IMR-90 (cell line): ENCODE data around the gene SYPL2. TPM values are rescaled to one million over a fixed set of nuclear protein-coding genes. Genes with fewer than 3 reads are reported as not detected.
"Not testable (repeated sequence)": the region's sequence is repeated elsewhere in the genome, so short reads cannot be mapped to it uniquely, and the experiment has no call there.

ENCODE experiments used
- ATAC-seq: fragments of 200-7000 bp; cut with Tn5 transposase; 2 replicates; pipeline ENCODE4 v1.9.1; 2020; ENCODE audit warnings: low read depth, mild to moderate bottlenecking, moderate library complexity
- BruUV-seq: library from RNA; stranded (reverse); fragments of 400-500 nt; replicated peaks from 2 replicates; lab custom pipeline; 2021; lab: Mats Ljungman, UMichigan
- CTCF ChIA-PET: fragments of 300-600 bp; formaldehyde crosslinking; extraction: SDS; loops from one replicate; lab custom pipeline; 2021; ENCODE audit warnings: antibody characterized with exemption; lab: Yijun Ruan, JAX
- POLR2A ChIA-PET: fragments of 300-600 bp; sonication (Branson Sonifier 250); formaldehyde crosslinking; loops from one replicate; lab custom pipeline; 2022; ENCODE audit warnings: antibody characterized with exemption; ENCODE audit not compliant: unreplicated experiment; lab: Charles Lee
- DNase-seq: peaks from one replicate; pipeline ENCODE4 v3.0.0; 2013
- H2AFZ ChIP-seq: replicated peaks from 2 replicates; pipeline ENCODE3; 2013; ENCODE audit warnings: low read length, mild to moderate bottlenecking; ENCODE audit not compliant: poor library complexity
- H2AK5ac ChIP-seq: 2 replicates; pipeline ENCODE4 v1.6.1; 2013; ENCODE audit warnings: low read depth, low read length, inconsistent platforms
- H2AK9ac ChIP-seq: replicated peaks from 2 replicates; pipeline ENCODE3; 2013; ENCODE audit warnings: mild to moderate bottlenecking, low read depth, low read length, moderate library complexity; ENCODE audit not compliant: poor library complexity
- H2BK120ac ChIP-seq: 2 replicates; pipeline ENCODE4 v1.6.1; 2013; ENCODE audit warnings: low read depth, low read length, inconsistent platforms
- H2BK15ac ChIP-seq: 3 replicates; pipeline ENCODE4 v1.6.1; 2013; ENCODE audit warnings: low read depth, low read length, inconsistent platforms
- H2BK20ac ChIP-seq: 2 replicates; pipeline ENCODE4 v1.6.1; 2013; ENCODE audit warnings: low read depth, mild to moderate bottlenecking, inconsistent platforms, low read length, moderate library complexity
- H2BK5ac ChIP-seq: 2 replicates; pipeline ENCODE4 v1.6.1; 2013; ENCODE audit warnings: mild to moderate bottlenecking, low read depth, low read length, inconsistent platforms; ENCODE audit not compliant: poor library complexity, severe bottlenecking
- H3K14ac ChIP-seq: replicated peaks from 2 replicates; pipeline ENCODE4 v1.6.1; 2013; ENCODE audit warnings: low read depth, low read length, inconsistent platforms
- H3K18ac ChIP-seq: 2 replicates; pipeline ENCODE4 v1.6.1; 2013; ENCODE audit warnings: low read depth, low read length, control low read depth
- H3K23ac ChIP-seq: 2 replicates; pipeline ENCODE4 v1.6.1; 2013; ENCODE audit warnings: low read depth, low read length, inconsistent platforms
- H3K27ac ChIP-seq: 2 replicates; pipeline ENCODE4 v1.5.1; 2013; ENCODE audit warnings: mild to moderate bottlenecking, control low read depth, low read length; ENCODE audit not compliant: insufficient read depth
- H3K27me3 ChIP-seq: 2 replicates; pipeline ENCODE4 v1.6.1; 2013; ENCODE audit warnings: low read length; ENCODE audit not compliant: control insufficient read depth, insufficient read depth
- H3K36me3 ChIP-seq: 2 replicates; pipeline ENCODE4 v1.6.1; 2013; ENCODE audit warnings: low read length, mixed read lengths; ENCODE audit not compliant: control insufficient read depth, insufficient read depth
- H3K4ac ChIP-seq: 2 replicates; pipeline ENCODE4 v1.6.1; 2013; ENCODE audit warnings: low read depth, low read length, inconsistent platforms
- H3K4me1 ChIP-seq: 2 replicates; pipeline ENCODE4 v1.6.1; 2013; ENCODE audit warnings: low read length, mixed read lengths; ENCODE audit not compliant: control insufficient read depth, insufficient read depth
- H3K4me2 ChIP-seq: 2 replicates; pipeline ENCODE4 v1.6.1; 2013; ENCODE audit warnings: low read depth, mild to moderate bottlenecking, control low read depth, low read length, moderate library complexity
- H3K4me3 ChIP-seq: 2 replicates; pipeline ENCODE4 v1.5.1; 2013; ENCODE audit warnings: low read depth, mild to moderate bottlenecking, control low read depth, low read length, moderate library complexity; ENCODE audit not compliant: insufficient read depth
- H3K56ac ChIP-seq: 2 replicates; pipeline ENCODE4 v1.6.1; 2013; ENCODE audit warnings: low read length, inconsistent platforms; ENCODE audit not compliant: insufficient read depth; ENCODE audit errors: extremely low read depth
- H3K79me1 ChIP-seq, 2 experiments: 2 replicates each; pipeline ENCODE4 v1.6.1; 2013; ENCODE audit warnings: low read length in 2 of 2, inconsistent platforms in 1 of 2, low read depth in 1 of 2
- H3K9ac ChIP-seq: 2 replicates; pipeline ENCODE4 v1.6.1; 2013; ENCODE audit warnings: low read depth, low read length, control low read depth
- H3K9me1 ChIP-seq: 2 replicates; pipeline ENCODE4 v1.6.1; 2013; ENCODE audit warnings: low read length, inconsistent platforms; ENCODE audit not compliant: insufficient read depth
- H3K9me3 ChIP-seq: 2 replicates; pipeline ENCODE4 v1.6.1; 2013; ENCODE audit warnings: low read length; ENCODE audit not compliant: control insufficient read depth, insufficient read depth
- H4K20me1 ChIP-seq: 2 replicates; pipeline ENCODE4 v1.6.1; 2013; ENCODE audit warnings: low read length, inconsistent platforms; ENCODE audit not compliant: insufficient read depth
- H4K5ac ChIP-seq: 2 replicates; pipeline ENCODE4 v1.6.1; 2013; ENCODE audit warnings: mild to moderate bottlenecking, low read depth, low read length, control low read depth
- H4K8ac ChIP-seq, 2 experiments: 2 replicates each; pipeline ENCODE4 v1.6.1; 2013; ENCODE audit warnings: low read depth in 2 of 2, low read length in 2 of 2, control low read depth in 1 of 2, inconsistent platforms in 1 of 2
- H4K91ac ChIP-seq: 2 replicates; pipeline ENCODE4 v1.6.1; 2013; ENCODE audit warnings: low read depth, low read length, inconsistent platforms; ENCODE audit not compliant: insufficient read depth
- MAZ ChIP-seq: IDR thresholded peaks from 2 replicates; pipeline ENCODE4 v1.6.1; 2012; ENCODE audit warnings: low read depth, mild to moderate bottlenecking, low read length, improper control_type of control experiment, moderate library complexity, borderline replicate concordance
- MXI1 ChIP-seq: IDR thresholded peaks from 2 replicates; pipeline ENCODE4 v1.6.1; 2012; ENCODE audit warnings: low read depth, mild to moderate bottlenecking, low read length, moderate library complexity, borderline replicate concordance
- RFX5 ChIP-seq: IDR thresholded peaks from 2 replicates; pipeline ENCODE4 v1.8.0; 2012; ENCODE audit warnings: low read depth, mild to moderate bottlenecking, low read length, moderate library complexity
- WGBS, 2 experiments: methylation state at CpG; one replicate each; pipeline versions ENCODE4 v1.1.5 to v1.1.7; 2013; ENCODE audit warnings: missing lambda C conversion rate in 2 of 2; ENCODE audit not compliant: insufficient read length in 1 of 2; ENCODE audit errors: extremely low coverage in 2 of 2; 5-methylcytosine and 5-hydroxymethylcytosine counted together
- dilution Hi-C: fragments of 300-500 bp; cut with HindIII; formaldehyde crosslinking; loops from one replicate; pipeline ENCODE4 v1.14.3; 2018; ENCODE audit warnings: low sequenced_read_pairs; ENCODE audit not compliant: unreplicated experiment
- in situ Hi-C: fragments of 300-500 bp; cut with MboI; formaldehyde crosslinking; loops from 3 replicates; pipeline ENCODE4 v1.14.3; 2019; ENCODE audit warnings: low sequenced_read_pairs, inconsistent platforms, mixed read lengths
- intact Hi-C: fragments of 100-400 bp; cut with micrococcal nuclease; formaldehyde crosslinking; loops from 2 replicates; pipeline ENCODE4 v1.10.0; 2022
- polyA plus RNA-seq, 3 experiments: library from polyadenylated mRNA; depleted of rRNA; stranded (reverse); fragments of >200 nt; gene quantifications; 2 replicates each; pipeline ENCODE4 v1.2.3, GENCODE V29; 2012; ENCODE audit warnings: low replicate concordance in 1 of 3
- total RNA-seq: library from RNA; depleted of rRNA; stranded (reverse); fragments of >200 nt; gene quantifications from 2 replicates; pipeline ENCODE4 v1.2.3, GENCODE V29; 2012

Gene SYPL2
- total and polyA plus RNA-seq, 2 of the 4 experiments (the other 2 are of a cell fraction) = under 0.01 to 0.65 TPM

DNA sequence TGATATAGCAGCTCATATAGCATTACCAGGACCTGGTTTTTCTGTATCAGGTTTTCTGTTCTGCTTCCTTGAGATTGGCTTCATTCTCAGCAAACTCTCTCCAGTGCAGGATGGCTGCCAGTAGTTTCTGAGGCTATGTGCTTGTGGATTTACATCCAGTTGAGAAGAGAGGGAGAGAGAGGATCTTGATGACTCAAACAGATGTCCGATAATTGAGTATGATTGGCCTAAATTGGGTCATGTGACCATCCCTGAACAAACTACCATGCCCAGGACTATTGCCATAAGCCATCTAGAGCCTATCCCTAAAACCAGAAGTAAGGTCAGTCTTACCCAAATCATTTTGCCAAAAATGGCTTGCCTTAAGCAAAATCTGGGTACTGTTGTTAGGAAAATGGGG, 22.0 kb upstream of the SYPL2 start:
- H3K9ac ChIP-seq = no peak overlapping the region
- H3K27me3 ChIP-seq = peaks cover 5% of the 10 kb centered on the region
- H2BK15ac ChIP-seq = no peak overlapping the region
- H4K8ac ChIP-seq = no peak overlapping the region
- H2BK5ac ChIP-seq = no peak overlapping the region
- no peaks in the 10 kb centered on the region for H3K79me1 ChIP-seq
- H2BK20ac ChIP-seq = peak overlapping the region; percentile 3; the same call in 1 of the 2 replicates
- H3K27ac ChIP-seq = no peak overlapping the region
- TF ChIP-seq MAZ (no peak), MXI1 (no peak), RFX5 (no peak)
- no peak overlapping the region for H2AFZ ChIP-seq
- no peak overlapping the region for H3K4me3 ChIP-seq
- no peaks in the 10 kb centered on the region; the same call in 1 of the 2 replicates for H3K4me1 ChIP-seq
- WGBS, 2 experiments = no CpG with 5 or more reads among the region's 1 CpG
- peak; percentile 15 for DNase-seq
- no peak overlapping the region for H3K4ac ChIP-seq
- no peaks in the 10 kb centered on the region for H3K9me1 ChIP-seq
- H3K18ac ChIP-seq = no peak overlapping the region
- H3K36me3 ChIP-seq = no peaks in the 10 kb centered on the region
- no peak for ATAC-seq
- no peak overlapping the region for H4K91ac ChIP-seq
- H2AK9ac ChIP-seq = no peak overlapping the region
- H2BK120ac ChIP-seq = no peak overlapping the region
- dilution Hi-C loops = no loop called here
- no peaks in the 10 kb centered on the region for H3K9me3 ChIP-seq
- H3K56ac ChIP-seq = no peak overlapping the region
- intact Hi-C loops = no loop called here
- no peaks in the 10 kb centered on the region for H4K20me1 ChIP-seq
- ChIA-PET POLR2A (no interaction called here), CTCF (interaction anchor here (0.9 kb wide), 1 partner anchor 13 kb away, joined by 4 read pairs; no protein-coding TSS in a partner anchor)
- no peak overlapping the region for H4K5ac ChIP-seq
- no TSS peak for BruUV-seq
- in situ Hi-C loops = no loop called here
- no peak overlapping the region for H3K4me2 ChIP-seq
- H3K23ac ChIP-seq = 0 out of 2 replicates have a peak overlapping the region, but pooled peaks have one; percentile 2
- H3K14ac ChIP-seq = no peak overlapping the region
- H2AK5ac ChIP-seq = no peak overlapping the region

DNA sequence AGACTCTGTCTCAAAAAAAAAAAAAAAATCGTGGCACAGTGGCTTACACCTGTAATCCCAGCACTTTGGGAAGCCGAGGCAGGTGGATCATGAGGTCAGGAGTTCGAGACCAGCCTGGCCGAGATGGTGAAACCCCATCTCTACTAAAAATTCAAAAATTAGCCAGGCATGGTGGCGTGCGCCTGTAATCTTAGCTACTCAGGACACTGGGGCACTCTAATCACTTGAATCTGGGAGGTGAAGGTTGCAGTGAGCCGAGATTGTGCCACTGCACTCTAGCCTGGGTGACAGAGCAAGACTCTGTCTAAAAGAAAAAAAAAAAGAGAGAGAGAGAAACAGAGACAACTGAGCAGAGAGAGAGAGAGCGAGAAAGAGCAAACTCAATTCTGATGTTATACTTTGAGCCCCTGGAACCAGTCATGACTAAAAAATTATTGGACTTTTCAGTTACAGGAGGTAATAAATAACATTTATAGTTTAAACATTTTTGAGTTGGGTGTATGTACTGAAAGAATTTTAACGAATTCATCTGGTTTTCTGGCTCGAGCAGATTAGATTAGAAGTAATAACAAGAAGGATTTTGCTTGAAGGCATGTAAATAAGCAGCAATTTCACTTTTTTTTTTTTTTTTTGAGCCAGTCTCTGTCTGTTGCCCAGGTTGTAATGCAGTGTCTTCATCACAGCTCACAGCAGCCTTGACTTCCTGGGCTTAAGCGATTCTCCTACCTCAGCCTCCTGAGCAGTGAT, 20.2 kb upstream of the SYPL2 start:
- H3K14ac ChIP-seq, H2BK15ac ChIP-seq, H4K5ac ChIP-seq, H2BK120ac ChIP-seq, H4K91ac ChIP-seq, H3K4me3 ChIP-seq, H2AK5ac ChIP-seq, H3K9me1 ChIP-seq, H2BK20ac ChIP-seq, H4K8ac ChIP-seq, H3K9me3 ChIP-seq, H3K56ac ChIP-seq, H3K27ac ChIP-seq, H3K79me1 ChIP-seq, H2AFZ ChIP-seq, POLR2A ChIA-PET, H3K4me1 ChIP-seq, H4K20me1 ChIP-seq, in situ Hi-C loops, H3K18ac ChIP-seq, dilution Hi-C loops, H3K23ac ChIP-seq, H3K27me3 ChIP-seq, H2BK5ac ChIP-seq, H3K4me2 ChIP-seq, CTCF ChIA-PET, BruUV-seq, H3K36me3 ChIP-seq, H3K4ac ChIP-seq, H2AK9ac ChIP-seq: not testable (repeated sequence)
- WGBS, 2 experiments = no CpG with 5 or more reads among the region's 11 CpGs
- DNase-seq (peak; percentile 5), ATAC-seq (peak; percentile 48)
- intact Hi-C loops = loop anchor here (5.0 kb wide), 1 partner anchor 36 kb away; the partner anchor contains the start of gene ATXN7L2
- H3K9ac ChIP-seq = peak overlapping the region; percentile 2; the same call in 1 of the 2 replicates
